DMS53 (cell line): ENCODE data around the gene PYGB.

Source experiments
- DNase-seq: peaks from one replicate; lab custom pipeline; 2025; lab: John Stamatoyannopoulos, UW

Gene PYGB

GRCh38 chr20:25216199-25216945 is 31.5 kb upstream of the PYGB start:
- DNase-seq = no peak

GRCh38 chr20:25217161-25218108 is 30.4 kb upstream of the PYGB start:
- DNase-seq = no peak

DNA sequence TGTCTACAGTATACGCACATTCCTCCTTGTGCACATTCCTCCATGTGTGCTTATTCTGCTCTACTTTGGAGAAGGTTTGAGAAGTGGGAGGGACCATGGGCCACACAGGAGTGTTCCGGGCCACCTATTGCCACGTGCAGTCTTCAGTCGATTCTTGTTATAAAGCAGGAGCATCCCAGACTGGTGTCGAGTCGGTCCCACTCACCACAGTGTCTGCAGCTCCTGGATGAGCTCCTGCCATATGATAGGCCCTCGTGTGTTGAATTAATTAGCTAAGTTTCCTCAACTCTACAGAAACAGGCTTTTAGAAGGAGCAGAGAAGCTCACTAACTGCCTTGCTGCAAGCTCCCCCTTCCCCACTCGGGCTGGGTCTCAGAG is 29.8 kb upstream of the PYGB start:
- DNase-seq = no peak

DNA sequence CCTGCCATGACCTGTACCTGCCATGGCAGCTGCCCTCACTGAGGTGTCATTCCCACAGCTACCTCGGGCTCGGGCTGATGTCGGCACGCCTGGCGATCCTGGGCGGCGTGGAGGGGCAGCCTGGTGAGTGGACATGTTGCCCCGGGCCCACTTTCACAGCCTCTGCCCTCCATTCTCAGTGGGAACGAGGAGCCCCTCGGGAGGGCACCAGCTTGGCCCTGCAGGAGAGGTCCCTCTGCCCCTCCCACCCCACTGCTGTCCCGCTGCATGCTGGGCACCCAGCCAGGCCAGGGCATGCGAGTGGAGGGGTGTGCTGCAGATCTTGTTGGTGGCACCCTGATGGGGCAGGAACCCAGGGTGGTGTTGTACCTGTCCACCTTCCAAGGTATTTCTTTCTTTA is 29.4 kb upstream of the PYGB start:
- no peak for DNase-seq

- no peak for DNase-seq
These were observed 28.5 kb upstream of the PYGB start for GRCh38 chr20:25219365-25219764.

GRCh38 chr20:25220021-25220730 is 27.7 kb upstream of the PYGB start:
- DNase-seq = peak; percentile 11

DNA sequence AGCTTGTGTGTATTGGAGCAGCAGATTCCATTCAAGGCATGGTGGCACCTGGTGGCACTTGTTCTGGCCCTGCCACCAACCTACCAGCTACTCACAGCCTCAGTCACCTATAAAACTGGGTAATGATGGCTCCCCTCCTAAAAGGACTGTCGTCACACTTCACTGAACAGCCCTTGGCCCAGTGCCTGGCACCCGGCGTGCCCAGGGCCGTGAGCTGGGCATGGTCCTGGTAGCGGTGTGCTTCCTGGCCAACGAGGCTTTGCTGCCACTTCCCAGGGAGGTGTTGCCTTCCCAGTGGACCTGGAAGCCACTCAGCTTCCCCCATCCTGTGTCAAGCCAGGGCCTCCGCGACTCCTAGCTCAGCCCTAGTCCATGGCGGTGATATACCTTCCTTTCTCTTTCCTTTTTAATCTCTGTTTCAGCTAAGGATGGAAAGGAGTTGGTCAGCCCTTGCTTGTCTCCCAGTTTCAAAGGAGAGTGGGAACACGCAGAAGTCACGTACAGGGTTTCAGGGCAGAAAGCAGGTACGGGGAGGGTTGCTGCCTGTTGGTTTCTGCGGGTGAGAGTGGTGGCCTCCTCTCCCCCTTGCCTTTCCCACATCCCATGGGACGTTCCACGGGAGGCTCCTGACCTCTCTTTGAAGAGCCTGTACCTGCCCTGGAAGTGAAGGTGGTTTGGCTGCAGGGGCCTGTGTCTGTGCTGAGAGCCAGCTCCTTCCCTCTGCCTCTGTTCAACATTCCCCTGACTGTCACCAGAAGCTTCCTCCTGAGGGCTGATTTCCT is 26.9 kb upstream of the PYGB start:
- peak; percentile 18 for DNase-seq

DNA sequence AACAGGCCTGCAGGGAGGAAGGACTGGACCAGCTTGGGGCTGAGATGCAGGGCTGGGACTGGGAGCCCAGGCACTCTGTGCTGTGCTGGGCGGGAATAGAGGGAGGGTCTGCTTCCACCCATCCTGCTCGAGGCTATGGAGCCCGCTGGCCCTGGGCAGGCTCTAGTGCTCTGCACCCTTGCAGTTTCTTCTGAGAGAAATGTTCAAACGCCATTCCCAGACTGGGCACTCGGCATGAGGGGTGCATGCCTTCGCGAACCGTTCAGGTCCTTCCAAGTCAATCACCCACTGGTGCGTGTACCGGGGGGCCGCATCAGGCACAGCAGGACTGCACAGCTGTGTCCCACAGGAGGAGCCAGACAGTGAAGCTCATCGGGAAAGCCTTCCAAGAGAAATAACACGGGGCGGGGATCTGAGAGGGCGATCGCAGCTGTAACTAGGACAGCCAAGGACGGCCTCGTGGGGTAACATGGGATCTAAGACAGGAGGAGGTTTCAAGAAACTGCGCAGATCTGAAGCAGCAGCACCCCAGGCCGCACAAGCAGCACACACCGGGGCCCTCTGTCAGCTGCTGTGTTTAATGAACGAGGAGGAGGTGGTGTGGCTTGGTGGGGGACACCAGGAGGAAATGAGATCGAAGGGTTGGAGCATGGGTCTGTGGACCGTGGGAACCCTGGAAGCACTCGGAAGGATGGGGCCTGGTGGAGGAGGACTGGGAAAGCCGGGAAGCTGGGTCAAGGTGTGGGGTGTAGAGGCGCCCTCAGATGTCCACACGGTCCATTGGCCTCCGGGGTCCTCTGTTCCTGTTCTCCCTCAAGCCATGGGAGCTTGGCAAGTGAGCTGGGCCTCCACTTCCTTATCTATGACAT is 26.1 kb upstream of the PYGB start:
- no peak for DNase-seq

DNA sequence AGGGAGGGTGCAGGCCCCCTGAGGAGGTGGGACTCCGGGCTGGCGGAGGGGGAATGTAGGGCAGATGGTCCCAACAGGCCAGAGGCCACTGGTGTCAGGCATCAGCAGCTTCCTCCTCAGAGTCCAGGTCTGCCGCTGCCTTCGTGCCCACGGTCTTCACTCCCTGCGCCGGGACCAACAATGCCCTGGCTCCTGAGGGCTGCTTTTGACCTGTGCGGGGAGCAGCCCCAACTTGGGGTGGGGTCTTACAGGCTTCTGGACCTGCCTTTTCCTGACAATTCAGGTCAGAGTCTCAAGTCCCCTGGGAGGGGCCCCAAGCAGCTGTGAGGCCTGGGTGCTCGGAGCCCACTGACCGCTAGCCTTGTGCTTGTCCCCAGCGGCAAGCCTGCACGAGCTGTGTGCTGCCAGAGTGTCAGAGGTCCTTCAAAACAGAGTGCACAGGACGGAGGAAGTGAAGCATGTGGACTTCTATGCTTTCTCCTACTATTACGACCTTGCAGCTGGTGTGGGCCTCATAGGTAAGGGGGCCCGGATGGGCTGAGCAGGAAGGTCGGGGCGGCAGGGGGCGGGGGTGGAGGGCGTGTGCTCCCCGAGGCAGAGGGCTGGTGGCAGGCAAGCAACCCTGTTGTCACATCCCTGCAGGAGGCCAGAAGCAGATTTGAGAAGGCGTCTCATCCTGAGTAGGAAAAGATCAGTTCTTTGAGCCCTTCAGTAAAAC is 25.3 kb upstream of the PYGB start:
- no peak for DNase-seq

DNA sequence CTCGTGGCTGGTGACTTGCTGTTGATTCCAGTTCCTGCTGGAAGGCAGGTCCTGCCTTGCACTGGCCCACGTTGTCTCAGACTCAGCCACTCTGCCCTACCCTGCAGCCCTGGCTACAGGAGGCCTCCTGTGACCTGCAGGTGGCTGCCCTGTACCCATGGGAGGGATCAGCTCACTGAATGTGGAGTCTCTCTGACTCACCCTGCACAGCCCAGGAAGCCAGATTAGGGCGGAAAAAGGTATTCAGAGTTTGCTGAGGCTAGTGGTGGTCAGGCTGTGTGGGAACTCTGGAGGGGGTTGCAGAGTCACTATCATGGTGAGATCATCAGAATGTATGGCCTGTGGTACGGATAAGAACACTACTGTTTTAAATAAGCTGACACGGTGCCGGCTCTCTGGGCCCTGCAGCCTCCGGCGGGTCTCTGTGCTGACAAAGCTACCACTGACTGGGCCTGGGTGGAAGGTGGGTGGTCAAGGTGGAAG is 24.7 kb upstream of the PYGB start:
- DNase-seq = peak; percentile 73

- DNase-seq = no peak
These were observed 23.8 kb upstream of the PYGB start for GRCh38 chr20:25223765-25224720.

- DNase-seq = no peak
These were observed 22.9 kb upstream of the PYGB start for GRCh38 chr20:25224941-25225340.

- no peak for DNase-seq
These were observed 22.0 kb upstream of the PYGB start for GRCh38 chr20:25225642-25226432.

DNA sequence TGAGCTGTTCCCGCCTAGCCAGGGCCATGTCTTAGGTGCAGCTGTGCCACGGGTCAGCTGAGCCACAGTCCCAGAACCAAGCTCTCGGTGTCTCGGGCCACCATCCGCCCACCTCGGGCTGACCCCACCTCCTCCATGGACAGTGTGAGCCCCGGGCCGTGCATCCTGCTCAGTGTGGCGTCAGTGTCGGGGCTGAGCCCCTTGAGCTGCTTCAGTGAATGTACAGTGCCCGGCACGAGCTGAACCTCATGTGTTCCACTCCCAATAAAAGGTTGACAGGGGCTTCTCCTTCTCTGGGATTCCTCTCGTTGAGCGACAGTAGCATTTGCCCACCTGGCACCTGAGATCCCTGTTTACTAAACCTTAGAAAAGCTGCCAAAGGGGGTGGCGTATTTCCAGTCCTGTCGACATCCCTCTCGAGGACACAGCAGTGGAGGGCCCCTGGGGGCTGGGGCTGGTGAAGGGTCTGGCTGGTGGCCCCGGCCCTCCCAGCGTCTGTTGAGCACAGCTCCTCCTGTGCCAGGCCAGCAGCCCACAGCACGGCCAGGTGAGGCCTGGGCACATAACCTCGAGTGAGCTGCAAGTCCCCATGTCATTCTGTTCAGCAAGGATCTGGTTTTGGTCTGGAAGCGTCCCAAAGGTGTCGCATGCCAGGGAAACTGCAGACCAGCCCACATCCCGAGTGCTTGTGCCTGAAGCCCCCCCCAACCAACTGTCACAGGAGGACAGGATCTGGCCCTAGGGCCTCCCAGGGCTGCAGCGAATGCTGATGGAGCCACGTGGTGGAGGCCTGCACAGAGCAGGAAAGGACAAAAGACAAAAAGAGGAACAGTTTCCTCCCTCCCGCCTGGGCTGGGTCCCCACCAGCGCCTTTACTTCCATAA is 21.2 kb upstream of the PYGB start:
- DNase-seq = no peak

GRCh38 chr20:25227317-25227831 is 20.5 kb upstream of the PYGB start:
- DNase-seq = no peak

DNA sequence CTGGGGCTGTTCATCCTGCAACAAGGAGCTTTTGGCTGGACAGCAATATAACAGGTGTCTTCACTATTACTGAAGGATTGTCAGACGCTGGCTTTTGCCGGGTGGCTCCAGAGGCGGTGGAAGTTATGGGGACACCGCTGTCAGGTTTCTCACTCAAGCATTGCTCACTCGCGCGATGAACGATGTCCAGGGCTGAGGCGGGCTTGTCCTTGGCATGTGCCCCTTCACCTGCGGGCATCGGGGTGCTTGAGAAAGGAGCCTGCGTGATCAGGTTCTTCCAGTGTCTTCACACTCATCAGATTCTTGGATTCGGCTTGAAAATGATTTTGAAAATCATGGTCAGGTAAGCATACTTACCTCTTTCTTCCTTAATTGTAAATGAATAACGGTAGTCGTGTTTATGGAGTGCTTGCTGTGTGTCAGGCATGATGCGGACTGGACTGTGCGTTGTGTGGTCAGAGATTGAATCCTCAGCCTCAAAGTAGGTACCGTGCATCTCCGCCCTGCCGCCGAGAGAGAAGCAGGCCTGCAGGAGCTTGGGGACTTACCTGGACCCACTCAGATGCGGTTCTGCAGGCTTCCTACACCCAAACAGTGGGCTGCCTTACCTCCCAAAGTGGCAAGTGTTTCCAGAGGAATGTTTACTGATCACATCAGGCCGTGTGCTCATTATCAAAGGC is 18.3 kb upstream of the PYGB start:
- DNase-seq = no peak
